A549 (cell line): ENCODE measurements around the gene PDE4D. TPM values are rescaled to one million over a fixed set of nuclear protein-coding genes. Genes with fewer than 3 reads are reported as not detected.

Experiments
- ATAC-seq, 2 experiments: fragments of 200-7000 bp in 1 of 2; fragments of >200 bp in 1 of 2; cut with Nextera tagmentation in 1 of 2; cut with Tn5 transposase in 1 of 2; 3 replicates each; pipeline versions ENCODE4 v1.8.0 to v1.9.1; 2018 to 2020; ENCODE audit warnings: mild to moderate bottlenecking in 1 of 2, moderate library complexity in 1 of 2
- CTCF ChIA-PET: fragments of 300-600 bp; sonication (Branson Sonifier 250); formaldehyde crosslinking; extraction: SDS; loops from one replicate; lab custom pipeline; 2021; ENCODE audit warnings: antibody characterized with exemption, inconsistent platforms; lab: Yijun Ruan, JAX
- POLR2A ChIA-PET: fragments of 350-600 bp; formaldehyde crosslinking; extraction: SDS; loops from one replicate; lab custom pipeline; 2021; ENCODE audit warnings: antibody characterized with exemption, inconsistent platforms; lab: Yijun Ruan, JAX
- DNase-seq, 2 experiments: peaks; one replicate each; pipeline versions ENCODE4 v3.0.0 to v3.0.0-alpha.2; 2011 to 2016; ENCODE audit warnings: low read depth in 1 of 2, low spot score in 1 of 2
- FAIRE-seq: peaks from 2 replicates; lab custom pipeline; 2011; peaks lifted over from hg19 to GRCh38; lab: Jason Lieb, UNC
- H3K27ac ChIP-seq, 2 experiments: fragments of >200 bp; sonication (Bioruptor Twin); formaldehyde crosslinking; 3 replicates each; pipeline ENCODE4 v1.5.1; 2016 to 2017
- H3K4me1 ChIP-seq: fragments of >200 bp; sonication (Bioruptor Twin); formaldehyde crosslinking; 3 replicates; pipeline ENCODE4 v1.6.1; 2016
- H3K4me2 ChIP-seq: fragments of >200 bp; sonication (Bioruptor Twin); formaldehyde crosslinking; 3 replicates; pipeline ENCODE4 v1.6.1; 2016
- H3K4me3 ChIP-seq: fragments of >200 bp; sonication (Bioruptor Twin); formaldehyde crosslinking; 3 replicates; pipeline ENCODE4 v1.5.1; 2016
- H3K9me3 ChIP-seq: fragments of >200 bp; sonication (Bioruptor Twin); formaldehyde crosslinking; 3 replicates; pipeline ENCODE4 v1.6.1; 2016
- EHF ChIP-seq: fragments of 250-450 bp; sonication (Bioruptor Pico); IDR thresholded peaks from 2 replicates; pipeline ENCODE4 v1.5.0; 2020; ENCODE audit warnings: mild to moderate bottlenecking
- ESRRA ChIP-seq: fragments of 150-350 bp; IDR thresholded peaks from 2 replicates; pipeline ENCODE4 v1.6.1; 2014; ENCODE audit warnings: mild to moderate bottlenecking, low read length, borderline replicate concordance
- GATA3 ChIP-seq: IDR thresholded peaks from 2 replicates; pipeline ENCODE4 v1.6.1; 2012; ENCODE audit warnings: borderline replicate concordance
- JUN ChIP-seq, 2 experiments: fragments of >200 bp; sonication (Bioruptor Twin); formaldehyde crosslinking; IDR thresholded peaks; 2 replicates in 1 of 2; 3 replicates in 1 of 2; pipeline ENCODE4 v1.6.1; 2016 to 2017
- MAFK ChIP-seq: fragments of 450-650 bp; IDR thresholded peaks from 2 replicates; pipeline ENCODE4 v1.6.1; 2014; ENCODE audit not compliant: partially characterized antibody
- MAZ ChIP-seq: fragments of 150-350 bp; IDR thresholded peaks from 2 replicates; pipeline ENCODE4 v1.6.1; 2014; ENCODE audit warnings: antibody characterized with exemption, low read depth, low read length, borderline replicate concordance
- NFE2L2 ChIP-seq: fragments of 150-350 bp; conservative IDR thresholded peaks from 2 replicates; pipeline ENCODE4 v1.6.1; 2014; ENCODE audit warnings: low read length
- NPAS2 ChIP-seq: fragments of 250-450 bp; sonication (Bioruptor Pico); IDR thresholded peaks from 2 replicates; pipeline ENCODE4 v1.8.0; 2022; ENCODE audit warnings: mild to moderate bottlenecking, moderate library complexity, borderline replicate concordance
- PHF8 ChIP-seq: fragments of 200-600 bp; sonication (generic); IDR thresholded peaks from 2 replicates; pipeline ENCODE4 v1.6.1; 2016; ENCODE audit warnings: low read depth, mild to moderate bottlenecking, antibody characterized with exemption, moderate library complexity, borderline replicate concordance
- POLR2A ChIP-seq: IDR thresholded peaks from 2 replicates; pipeline ENCODE4 v1.6.1; 2012; ENCODE audit warnings: mild to moderate bottlenecking, low read length
- POLR2AphosphoS2 ChIP-seq: conservative IDR thresholded peaks from 2 replicates; pipeline ENCODE4 v1.6.1; 2012; ENCODE audit warnings: low read length, improper control_type of control experiment, inconsistent platforms
- RAD21 ChIP-seq, 2 experiments: fragments of >200 bp in 1 of 2; sonication (Bioruptor Twin) in 1 of 2; formaldehyde crosslinking in 1 of 2; IDR thresholded peaks in 1 of 2; conservative IDR thresholded peaks in 1 of 2; 2 replicates in 1 of 2; 3 replicates in 1 of 2; pipeline ENCODE4 v1.6.1; 2012 to 2018; ENCODE audit warnings: inconsistent platforms in 1 of 2
- RARB ChIP-seq: fragments of 250-450 bp; sonication (Bioruptor Pico); IDR thresholded peaks from 2 replicates; pipeline ENCODE4 v1.8.0; 2021; ENCODE audit warnings: mild to moderate bottlenecking, moderate library complexity
- RCOR1 ChIP-seq: fragments of 150-350 bp; IDR thresholded peaks from 2 replicates; pipeline ENCODE4 v1.6.1; 2014; ENCODE audit warnings: antibody characterized with exemption, low read length, low read depth
- SMC3 ChIP-seq: fragments of >200 bp; sonication (Bioruptor Twin); formaldehyde crosslinking; IDR thresholded peaks from 3 replicates; pipeline ENCODE4 v1.6.1; 2018; ENCODE audit warnings: inconsistent platforms
- SREBF2 ChIP-seq: fragments of 450-650 bp; IDR thresholded peaks from 2 replicates; pipeline ENCODE4 v1.6.1; 2014; ENCODE audit warnings: mild to moderate bottlenecking, moderate library complexity
- TP53 ChIP-seq: fragments of 250-450 bp; sonication (Bioruptor Pico); IDR thresholded peaks from 2 replicates; pipeline ENCODE4 v1.5.0; 2021; ENCODE audit warnings: mild to moderate bottlenecking, moderate library complexity
- ZSCAN20 ChIP-seq: fragments of 250-450 bp; sonication (Bioruptor Pico); IDR thresholded peaks from 2 replicates; pipeline ENCODE4 v1.8.0; 2022; ENCODE audit warnings: mild to moderate bottlenecking, moderate library complexity
- WGBS: methylation state at CpG from one replicate; pipeline ENCODE4 v1.1.6; 2017; ENCODE audit errors: missing lambda C conversion rate; 5-methylcytosine and 5-hydroxymethylcytosine counted together
- polyA plus RNA-seq, 4 experiments: library from polyadenylated mRNA; depleted of rRNA in 3 of 4; stranded (reverse); fragments of >200 nt; fragmentation: RNase III in 1 of 4; extraction: RNeasy Plus Mini Kit Qiagen cat#74134 plus additional on column Dnase treatment in 1 of 4; gene quantifications; 2 replicates in 3 of 4; 3 replicates in 1 of 4; pipeline ENCODE4 v1.2.3, GENCODE V29; 2011 to 2017
- TF ChIP-seq, protein P1 (sequence below): IDR thresholded peaks from 2 replicates; pipeline ENCODE4 v1.6.1; 2012
- TF ChIP-seq, protein P2 (sequence below): fragments of >200 bp; sonication (Bioruptor Twin); formaldehyde crosslinking; IDR thresholded peaks from 3 replicates; pipeline ENCODE4 v1.5.1; 2016
- TF ChIP-seq, protein P3 (sequence below): IDR thresholded peaks from 2 replicates; pipeline ENCODE4 v1.6.1; 2012; ENCODE audit warnings: low read depth, borderline replicate concordance
- TF ChIP-seq, protein P4 (sequence below): fragments of 150-350 bp; IDR thresholded peaks from 2 replicates; pipeline ENCODE4 v1.6.1; 2014; ENCODE audit warnings: low read depth, mild to moderate bottlenecking, low read length

Gene PDE4D
- polyA plus RNA-seq, 2 of the 4 experiments (the other 2 are of a cell fraction), result 74.0 to 213 TPM

DNA sequence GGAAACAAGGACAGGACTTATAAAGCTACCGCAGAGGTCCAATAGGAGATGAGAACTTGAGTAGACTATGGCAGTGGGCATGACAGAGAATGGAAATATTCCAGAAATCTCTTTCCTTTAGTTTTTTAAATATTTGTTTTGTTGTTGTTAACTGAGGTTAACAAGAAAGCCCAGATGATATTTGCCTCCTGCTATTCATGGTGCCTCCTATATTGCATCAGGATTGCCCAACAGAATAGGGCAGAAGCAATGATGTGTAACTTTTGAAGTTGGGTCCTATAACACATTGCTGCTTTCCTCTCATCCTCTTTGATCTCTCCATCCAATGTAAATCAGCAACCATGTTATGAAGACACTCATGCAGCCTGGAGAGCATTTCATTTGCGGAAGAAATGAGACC, 42.8 kb downstream of the PDE4D start:
- Histone ChIP-seq H3K4me1 (no peaks in the 10 kb centered on the region), H3K4me3 (no peak overlapping the region), H3K9me3 (no peaks in the 10 kb centered on the region), H3K4me2 (no peak overlapping the region), H3K27ac (no peak overlapping the region)
- ATAC-seq, result no peak
- no peak for TF ChIP-seq EHF (CRISPR knock-in tag)
- TF ChIP-seq RAD21 (conservative IDR thresholded peaks at IDR 0.05 in 1 of 2, IDR thresholded peaks at IDR 0.05 in 1 of 2), result no peak
- no peak for TF ChIP-seq NFE2L2
- TF ChIP-seq JUN (IDR thresholded peaks at IDR 0.05), result no peak
- no peak for TF ChIP-seq ZSCAN20 (CRISPR knock-in tag)
- no peak for TF ChIP-seq RCOR1
- no peak for TF ChIP-seq ESRRA
- TF ChIP-seq, protein P1, sequence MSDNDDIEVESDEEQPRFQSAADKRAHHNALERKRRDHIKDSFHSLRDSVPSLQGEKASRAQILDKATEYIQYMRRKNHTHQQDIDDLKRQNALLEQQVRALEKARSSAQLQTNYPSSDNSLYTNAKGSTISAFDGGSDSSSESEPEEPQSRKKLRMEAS, result no peak
- whole genome bisulfite sequencing, result 93% methylated on average over 2 of the region's 2 CpGs
- ChIA-PET POLR2A (no interaction called here), CTCF (interaction anchor here (0.7 kb wide), 1 partner anchor 11 kb away, joined by 3 read pairs; no protein-coding TSS in a partner anchor)
- FAIRE-seq, result no peak
- DNase-seq, result no peak

DNA sequence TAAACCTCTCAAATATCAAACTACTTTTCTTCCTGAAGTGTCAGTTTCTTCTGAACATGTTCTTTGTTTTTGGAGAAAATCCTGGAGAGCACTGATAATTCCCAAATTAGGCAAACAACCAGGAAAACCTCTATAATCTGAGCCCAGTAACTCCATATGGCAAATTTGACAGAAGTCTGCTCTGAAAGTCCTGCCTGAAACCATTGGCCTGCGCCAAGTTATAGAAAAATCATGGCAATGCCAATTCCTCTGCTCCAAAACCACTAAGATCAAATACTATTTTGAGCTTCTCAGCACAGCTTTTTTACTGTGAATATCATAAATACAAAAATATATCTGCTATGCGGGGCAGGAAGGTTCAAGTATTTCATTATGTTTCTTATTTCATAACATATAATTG, 45.9 kb downstream of the PDE4D start:
- Histone ChIP-seq H3K4me1 (no peaks in the 10 kb centered on the region), H3K9me3 (no peaks in the 10 kb centered on the region), H3K27ac (no peak overlapping the region), H3K4me3 (no peak overlapping the region), H3K4me2 (no peak overlapping the region)
- ChIA-PET POLR2A (no interaction called here), CTCF (no interaction called here)
- no peak for ATAC-seq
- FAIRE-seq, result peak; percentile 28
- DNase-seq, result no peak
- TF ChIP-seq ZSCAN20 (CRISPR knock-in tag) (no peak), POLR2A (no peak), MAZ (no peak), POLR2AphosphoS2 (no peak), RARB (CRISPR knock-in tag) (no peak), NFE2L2 (no peak), MAFK (no peak), TP53 (CRISPR knock-in tag) (no peak), ESRRA (no peak), RAD21 (conservative IDR thresholded peaks at IDR 0.05 in 1 of 2, IDR thresholded peaks at IDR 0.05 in 1 of 2) (no peak), NPAS2 (CRISPR knock-in tag) (no peak), SMC3 (no peak), RCOR1 (no peak), PHF8 (no peak), SREBF2 (no peak), GATA3 (no peak)
- TF ChIP-seq, protein P2, sequence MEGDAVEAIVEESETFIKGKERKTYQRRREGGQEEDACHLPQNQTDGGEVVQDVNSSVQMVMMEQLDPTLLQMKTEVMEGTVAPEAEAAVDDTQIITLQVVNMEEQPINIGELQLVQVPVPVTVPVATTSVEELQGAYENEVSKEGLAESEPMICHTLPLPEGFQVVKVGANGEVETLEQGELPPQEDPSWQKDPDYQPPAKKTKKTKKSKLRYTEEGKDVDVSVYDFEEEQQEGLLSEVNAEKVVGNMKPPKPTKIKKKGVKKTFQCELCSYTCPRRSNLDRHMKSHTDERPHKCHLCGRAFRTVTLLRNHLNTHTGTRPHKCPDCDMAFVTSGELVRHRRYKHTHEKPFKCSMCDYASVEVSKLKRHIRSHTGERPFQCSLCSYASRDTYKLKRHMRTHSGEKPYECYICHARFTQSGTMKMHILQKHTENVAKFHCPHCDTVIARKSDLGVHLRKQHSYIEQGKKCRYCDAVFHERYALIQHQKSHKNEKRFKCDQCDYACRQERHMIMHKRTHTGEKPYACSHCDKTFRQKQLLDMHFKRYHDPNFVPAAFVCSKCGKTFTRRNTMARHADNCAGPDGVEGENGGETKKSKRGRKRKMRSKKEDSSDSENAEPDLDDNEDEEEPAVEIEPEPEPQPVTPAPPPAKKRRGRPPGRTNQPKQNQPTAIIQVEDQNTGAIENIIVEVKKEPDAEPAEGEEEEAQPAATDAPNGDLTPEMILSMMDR, result no peak
- TF ChIP-seq, protein P3, sequence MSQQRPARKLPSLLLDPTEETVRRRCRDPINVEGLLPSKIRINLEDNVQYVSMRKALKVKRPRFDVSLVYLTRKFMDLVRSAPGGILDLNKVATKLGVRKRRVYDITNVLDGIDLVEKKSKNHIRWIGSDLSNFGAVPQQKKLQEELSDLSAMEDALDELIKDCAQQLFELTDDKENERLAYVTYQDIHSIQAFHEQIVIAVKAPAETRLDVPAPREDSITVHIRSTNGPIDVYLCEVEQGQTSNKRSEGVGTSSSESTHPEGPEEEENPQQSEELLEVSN, result no peak
- TF ChIP-seq, protein P4, sequence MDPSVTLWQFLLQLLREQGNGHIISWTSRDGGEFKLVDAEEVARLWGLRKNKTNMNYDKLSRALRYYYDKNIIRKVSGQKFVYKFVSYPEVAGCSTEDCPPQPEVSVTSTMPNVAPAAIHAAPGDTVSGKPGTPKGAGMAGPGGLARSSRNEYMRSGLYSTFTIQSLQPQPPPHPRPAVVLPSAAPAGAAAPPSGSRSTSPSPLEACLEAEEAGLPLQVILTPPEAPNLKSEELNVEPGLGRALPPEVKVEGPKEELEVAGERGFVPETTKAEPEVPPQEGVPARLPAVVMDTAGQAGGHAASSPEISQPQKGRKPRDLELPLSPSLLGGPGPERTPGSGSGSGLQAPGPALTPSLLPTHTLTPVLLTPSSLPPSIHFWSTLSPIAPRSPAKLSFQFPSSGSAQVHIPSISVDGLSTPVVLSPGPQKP, result no peak
- TF ChIP-seq, protein P1, result no peak
- 67% methylated on average over 2 of the region's 2 CpGs for WGBS
